ENCODE data around the gene HSD17B10.
"Not testable (repeated sequence)": the region's sequence is repeated elsewhere in the genome, so short reads cannot be mapped to it uniquely, and the experiment has no call there.

The HSD17B10 gene

DNA sequence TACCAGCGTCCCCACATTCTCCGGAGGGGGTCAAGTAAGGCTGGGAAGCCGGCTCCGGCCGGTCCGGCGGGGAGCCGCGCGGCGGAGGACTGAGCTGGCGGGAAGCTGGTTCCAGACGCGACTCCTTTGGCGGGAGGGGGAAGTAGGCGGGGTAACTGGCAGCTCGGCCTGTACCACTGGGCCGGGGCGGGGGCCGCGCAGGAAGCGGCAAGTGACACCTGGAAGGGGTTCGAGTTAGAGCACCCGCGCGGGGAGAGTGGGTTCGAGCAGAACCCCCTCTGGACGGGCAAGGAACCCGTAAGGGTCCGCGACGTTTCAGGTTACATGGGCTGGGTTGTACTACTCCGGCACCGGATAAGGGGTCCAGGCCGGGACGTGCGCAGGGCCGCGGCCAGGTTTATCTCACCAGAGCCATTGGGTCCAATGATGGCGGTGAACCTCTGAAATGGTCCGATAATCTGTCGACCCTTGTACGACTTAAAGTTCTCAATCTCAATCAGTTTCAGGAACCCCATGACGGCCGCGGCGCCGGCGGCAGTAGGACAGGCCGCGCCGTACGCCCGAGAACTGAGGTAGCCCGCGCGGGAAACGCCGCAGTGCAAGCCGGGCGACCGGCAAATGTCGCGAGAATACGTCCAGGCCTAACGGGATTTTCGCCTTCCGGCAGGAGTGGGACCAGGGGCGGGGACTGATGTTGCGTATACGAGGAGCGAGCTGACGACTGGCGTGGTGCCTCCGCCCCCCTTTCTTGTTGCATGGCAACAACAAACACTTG lies 11.9 kb downstream of the HSD17B10 start, which contains the start of gene SMC1A:
SMC1A (minus strand) TSS at position 569 of the 775 bp plus-strand sequence; CDS start at position 515, 54 bp downstream.
- ChIA-PET POLR2A (interaction anchor here (0.5 to 2.7 kb wide), 33 partner anchors 10 to 454 kb away, joined by 3 to 40 read pairs (median 5); partner anchors contain the start of genes HSD17B10, HUWE1, IQSEC2 and KDM5C), CTCF (interaction anchor here (0.7 to 1.5 kb wide), 4 partner anchors 59 to 202 kb away, joined by 3 to 6 read pairs (median 3); no protein-coding TSS in a partner anchor)
- DNase-seq (ENCODE audit: extremely low spot score), result peak; percentile 98
- no peak for TF ChIP-seq NFRKB (IDR thresholded peaks at IDR 0.05)
- no peak for TF ChIP-seq ZNF384 (IDR thresholded peaks at IDR 0.05)
- peak; percentile 86 for TF ChIP-seq L3MBTL2 (conservative IDR thresholded peaks at IDR 0.05)
- peak; percentile 57; the same call in 1 of the 2 replicates for TF ChIP-seq BHLHE40 (IDR thresholded peaks at IDR 0.05; ENCODE audit: borderline replicate concordance)
- TF ChIP-seq ELF4 (IDR thresholded peaks at IDR 0.05), result peak; percentile 44
- TF ChIP-seq PKNOX1 (IDR thresholded peaks at IDR 0.05), result peak; percentile 56; the same call in 1 of the 2 replicates
- no peak for TF ChIP-seq FOXM1 (IDR thresholded peaks at IDR 0.05; ENCODE audit: borderline replicate concordance)
- TF ChIP-seq LEF1 (IDR thresholded peaks at IDR 0.05; ENCODE audit: borderline replicate concordance), result 0 out of 2 replicates have a peak, but pooled peaks have one; percentile 26
- no peak; the same call in 1 of the 2 replicates for TF ChIP-seq CTBP1 (IDR thresholded peaks at IDR 0.05; ENCODE audit: borderline replicate concordance)

GRCh38 chrX:53421772-53422085 lies 12.4 kb downstream of the HSD17B10 start:
- CTCF ChIA-PET, result interaction anchor here (0.7 to 1.3 kb wide), 2 partner anchors 60 to 202 kb away, joined by 3 read pairs; no protein-coding TSS in a partner anchor
- POLR2A ChIA-PET, result interaction anchor here (0.5 to 2.7 kb wide), 21 partner anchors 10 to 454 kb away, joined by 3 to 40 read pairs (median 8); partner anchors contain the start of genes HSD17B10, IQSEC2 and KDM5C
- DNase-seq (ENCODE audit: extremely low spot score), result no peak

GRCh38 chrX:53421125-53421524 lies 13.0 kb downstream of the HSD17B10 start:
- TF ChIP-seq PKNOX1 (IDR thresholded peaks at IDR 0.05) (no peak), FOXK2 (IDR thresholded peaks at IDR 0.05) (no peak)
- ChIA-PET POLR2A (interaction anchor here (0.6 to 2.6 kb wide), 6 partner anchors 9 to 196 kb away, joined by 3 to 36 read pairs (median 8); partner anchors contain the start of gene KDM5C), CTCF (no interaction called here)
- no peak for DNase-seq (ENCODE audit: extremely low spot score)

More at GRCh38 chrX:53421772-53422085, 12.4 kb downstream of the HSD17B10 start:
- TF ChIP-seq TARDBP (IDR thresholded peaks at IDR 0.05) (no peak), BHLHE40 (IDR thresholded peaks at IDR 0.05; ENCODE audit: borderline replicate concordance) (no peak), SP1 (IDR thresholded peaks at IDR 0.05) (no peak)

GRCh38 chrX:53420351-53420750 lies 13.8 kb downstream of the HSD17B10 start:
- DNase-seq (ENCODE audit: extremely low spot score); CTCF ChIA-PET: not testable (repeated sequence)
- POLR2A ChIA-PET, result interaction anchor here (2.6 kb wide), 1 partner anchor 8 kb away, joined by 36 read pairs; no protein-coding TSS in a partner anchor

GRCh38 chrX:53412446-53412845 lies 21.7 kb downstream of the HSD17B10 start:
- ChIA-PET CTCF (interaction anchor here (0.7 kb wide), 1 partner anchor 128 kb away, joined by 3 read pairs; no protein-coding TSS in a partner anchor), POLR2A (interaction anchor here (1.4 to 4.7 kb wide), 2 partner anchors 9 to 29 kb away, joined by 4 to 36 read pairs; partner anchors contain the start of genes RIBC1 and SMC1A)
- no peak for DNase-seq (ENCODE audit: extremely low spot score)
- TF ChIP-seq ARNT (IDR thresholded peaks at IDR 0.05) (no peak), SUZ12 (IDR thresholded peaks at IDR 0.05) (no peak), FOXA1 (IDR thresholded peaks at IDR 0.05) (no peak), TARDBP (IDR thresholded peaks at IDR 0.05) (no peak), ELF4 (IDR thresholded peaks at IDR 0.05) (no peak), FOXM1 (IDR thresholded peaks at IDR 0.05; ENCODE audit: borderline replicate concordance) (no peak), BHLHE40 (IDR thresholded peaks at IDR 0.05; ENCODE audit: borderline replicate concordance) (no peak), PKNOX1 (IDR thresholded peaks at IDR 0.05) (no peak), ZNF384 (IDR thresholded peaks at IDR 0.05) (no peak)

- CTCF ChIA-PET, result no interaction called here
- DNase-seq (ENCODE audit: extremely low spot score), result no peak
- TF ChIP-seq FOXK2 (IDR thresholded peaks at IDR 0.05) (no peak), HDGF (IDR thresholded peaks at IDR 0.05; ENCODE audit: borderline replicate concordance) (no peak), L3MBTL2 (conservative IDR thresholded peaks at IDR 0.05) (no peak), FOXA1 (IDR thresholded peaks at IDR 0.05) (no peak), SP1 (IDR thresholded peaks at IDR 0.05) (no peak), ARNT (IDR thresholded peaks at IDR 0.05) (no peak), ZNF384 (IDR thresholded peaks at IDR 0.05) (no peak), SUZ12 (IDR thresholded peaks at IDR 0.05) (no peak), FOXM1 (IDR thresholded peaks at IDR 0.05; ENCODE audit: borderline replicate concordance) (no peak), TARDBP (IDR thresholded peaks at IDR 0.05) (no peak), PKNOX1 (IDR thresholded peaks at IDR 0.05) (no peak), CTBP1 (IDR thresholded peaks at IDR 0.05; ENCODE audit: borderline replicate concordance) (no peak), NFRKB (IDR thresholded peaks at IDR 0.05) (no peak), ELF4 (IDR thresholded peaks at IDR 0.05) (no peak), BHLHE40 (IDR thresholded peaks at IDR 0.05; ENCODE audit: borderline replicate concordance) (no peak), LEF1 (IDR thresholded peaks at IDR 0.05; ENCODE audit: borderline replicate concordance) (no peak)
- POLR2A ChIA-PET, result interaction anchor here (1.4 kb wide), 1 partner anchor 19 kb away, joined by 6 read pairs; the partner anchor contains the start of genes RIBC1 and SMC1A
Observed at GRCh38 chrX:53403535-53403934, 30.6 kb downstream of the HSD17B10 start.
